GM12875 (cell line): ENCODE results near the gene SLC10A3.

ENCODE experiments used
- H3K4me3 ChIP-seq: one replicate; pipeline ENCODE4 v1.5.1; 2011; ENCODE audit warnings: low read depth, low read length, control low read depth
- CTCF ChIP-seq: IDR thresholded peaks from 2 replicates; pipeline ENCODE4 v1.5.1; 2011; ENCODE audit warnings: low read depth, mild to moderate bottlenecking, control low read depth, inconsistent platforms, low read length, moderate library complexity, borderline replicate concordance; ENCODE audit not compliant: insufficient read depth

SLC10A3 gene

DNA sequence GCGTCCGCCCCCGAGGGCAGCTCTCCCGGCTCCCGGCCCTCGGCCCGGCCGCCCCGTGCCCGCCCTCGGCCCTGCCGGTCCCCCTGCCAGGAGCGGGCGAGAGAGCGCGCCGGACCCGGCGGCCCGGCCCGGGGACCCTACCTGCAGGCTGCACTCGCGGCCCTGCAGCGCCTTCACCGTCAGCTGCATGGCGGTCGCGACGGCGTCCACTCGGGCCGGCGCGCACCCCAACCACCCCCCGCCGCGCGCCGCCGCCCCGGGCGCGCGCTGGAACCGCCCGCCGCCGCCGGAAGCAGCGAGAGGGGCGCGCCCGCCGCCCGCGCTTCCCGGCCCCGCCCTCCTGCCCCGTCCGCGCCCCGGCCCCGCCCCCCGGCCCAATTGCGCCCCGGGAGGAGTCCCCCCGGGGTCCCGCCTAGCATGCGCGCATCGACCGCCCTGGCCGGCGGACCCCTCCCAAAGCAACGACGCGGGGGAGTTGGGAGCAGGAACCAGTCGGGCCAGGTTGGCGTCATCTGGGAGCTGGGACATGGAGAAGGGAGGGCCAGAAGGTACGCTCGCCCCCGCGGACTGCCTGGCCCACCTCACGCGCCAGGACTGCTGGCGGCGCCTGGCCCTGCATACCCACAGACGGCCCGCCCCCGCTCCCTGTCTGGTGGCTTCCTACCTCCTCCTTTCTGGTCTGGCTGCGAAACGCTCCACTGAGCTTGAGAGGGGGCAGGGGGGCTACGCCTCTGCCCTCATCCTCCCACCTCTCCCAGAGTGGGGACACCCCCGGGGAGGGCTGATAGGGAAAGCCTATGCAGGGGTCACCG, 3.8 kb downstream of the SLC10A3 start, which contains the start of gene UBL4A:
UBL4A (minus strand) TSS at position 220 of the 812 bp plus-strand sequence; CDS start at position 189, 31 bp downstream.
- no peak for TF ChIP-seq CTCF
- H3K4me3 ChIP-seq = peak within 1 kb of the TSS; percentile 74

- no peak for TF ChIP-seq CTCF
- H3K4me3 ChIP-seq = peak overlapping the region; percentile 74
These were observed 4.4 kb downstream of the SLC10A3 start for GRCh38 chrX:154486052-154486395.

DNA sequence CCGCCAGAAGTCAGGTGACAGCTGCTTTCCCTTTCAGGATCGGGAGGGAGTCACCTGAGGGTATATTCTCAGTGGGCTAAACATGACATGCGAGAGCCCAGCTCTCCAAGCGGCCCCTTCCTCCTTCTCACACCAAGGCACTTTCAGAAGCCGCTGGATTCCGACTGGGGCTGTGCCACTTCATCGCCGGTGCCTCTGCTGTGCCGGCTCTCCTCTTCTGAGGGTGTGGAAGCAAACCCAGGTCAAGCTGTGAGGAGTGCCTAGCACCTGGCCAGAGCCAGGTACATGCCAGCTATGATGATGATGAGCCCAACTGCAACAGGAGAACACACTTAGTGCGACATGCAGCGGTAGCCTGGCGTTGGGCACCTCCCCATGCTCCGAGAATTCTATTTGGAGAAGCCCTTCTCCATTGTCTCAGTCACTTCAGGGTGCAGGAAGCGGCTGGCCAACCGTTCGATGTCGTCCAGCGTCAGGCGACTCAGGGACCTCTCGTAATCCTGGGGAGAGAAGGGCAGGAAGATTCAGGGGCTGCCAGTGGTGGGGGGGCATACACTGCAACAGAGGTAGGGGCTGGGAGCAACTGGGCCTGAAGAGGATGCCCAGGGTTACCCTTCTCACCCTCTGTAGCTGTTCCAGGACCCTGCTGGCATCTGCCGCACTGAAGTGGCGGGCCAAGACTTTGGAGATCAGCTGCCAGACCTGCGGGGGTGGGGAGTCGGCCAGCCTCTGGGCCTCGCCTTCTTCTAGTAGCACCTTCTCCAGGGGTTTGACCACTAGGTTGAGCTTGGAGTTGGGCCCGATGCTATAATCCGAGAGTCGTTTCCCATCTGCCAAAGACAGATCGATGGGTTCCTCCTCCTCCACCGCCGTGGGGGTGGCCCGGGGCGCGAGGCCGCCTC, 5.0 kb downstream of the SLC10A3 start:
- H3K4me3 ChIP-seq = peak overlapping the region; percentile 74
- TF ChIP-seq CTCF = no peak

- no peak for TF ChIP-seq CTCF
- H3K4me3 ChIP-seq = no peak overlapping the region
These were observed 5.9 kb downstream of the SLC10A3 start for GRCh38 chrX:154484255-154485149.

GRCh38 chrX:154483325-154483724, 7.1 kb downstream of the SLC10A3 start:
- H3K4me3 ChIP-seq = no peak overlapping the region
- TF ChIP-seq CTCF = no peak

DNA sequence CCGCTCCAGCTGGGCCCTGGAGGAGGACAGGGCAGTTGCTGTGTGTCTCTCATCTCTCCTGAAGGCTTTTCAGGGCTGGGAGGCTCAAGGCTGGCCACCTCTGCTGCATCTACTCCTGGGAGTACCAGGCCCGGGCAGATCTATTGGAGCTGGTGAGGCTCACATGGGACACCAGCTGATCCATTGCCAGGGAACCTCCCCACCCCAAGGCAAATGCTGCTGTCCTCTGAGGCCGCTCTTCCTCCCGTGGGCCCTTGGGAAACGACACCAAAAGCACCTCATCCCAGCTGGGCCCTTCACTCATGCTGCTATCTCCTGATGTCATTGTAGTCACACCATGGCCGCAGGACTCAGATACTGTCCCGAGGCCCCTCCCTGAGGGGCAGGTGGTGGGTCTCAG, 7.6 kb downstream of the SLC10A3 start:
- H3K4me3 ChIP-seq = no peak overlapping the region
- TF ChIP-seq CTCF = no peak
